Thymus (tissue), 11 donors: ENCODE results near the gene UGCG. TPM values are rescaled to one million over a fixed set of nuclear protein-coding genes. Genes with fewer than 3 reads are reported as not detected.

Experiments used
- DNase-seq, 9 donors: peaks; one replicate each; pipeline ENCODE4 v3.0.0-alpha.2; 2013; ENCODE audit warnings: low spot score in 9 of 9, low read depth in 6 of 9, missing footprints in 1 of 9
- H3K27ac ChIP-seq, 2 donors: one replicate each; pipeline ENCODE4 v1.5.1; 2013; ENCODE audit warnings: control low read depth in 1 of 2, low read depth in 1 of 2, low read length in 1 of 2, mild to moderate bottlenecking in 1 of 2, moderate library complexity in 1 of 2
- H3K27me3 ChIP-seq, 2 donors: one replicate each; pipeline ENCODE4 v1.5.1; 2013; ENCODE audit warnings: low read length in 1 of 2; ENCODE audit not compliant: control insufficient read depth in 2 of 2, insufficient read depth in 1 of 2
- H3K36me3 ChIP-seq, 2 donors: one replicate each; pipeline ENCODE4 v1.5.1; 2013; ENCODE audit warnings: low read length in 1 of 2, mild to moderate bottlenecking in 1 of 2, moderate library complexity in 1 of 2; ENCODE audit not compliant: control insufficient read depth in 2 of 2, insufficient read depth in 2 of 2
- H3K4me1 ChIP-seq, 2 donors: one replicate each; pipeline ENCODE4 v1.5.1; 2013; ENCODE audit warnings: low read length in 2 of 2; ENCODE audit not compliant: control insufficient read depth in 2 of 2, insufficient read depth in 2 of 2
- H3K4me3 ChIP-seq, 2 donors: one replicate each; pipeline ENCODE4 v1.5.1; 2013; ENCODE audit warnings: low read length in 2 of 2, control low read depth in 1 of 2, mild to moderate bottlenecking in 1 of 2
- H3K9me3 ChIP-seq, 2 donors: one replicate each; pipeline ENCODE4 v1.5.1; 2013; ENCODE audit warnings: low read length in 1 of 2, mild to moderate bottlenecking in 1 of 2; ENCODE audit not compliant: control insufficient read depth in 2 of 2, insufficient read depth in 1 of 2
- WGBS: extraction: QIAGEN DNeasy Blood & Tissue Kit; methylation state at CpG from one replicate; pipeline ENCODE4 v1.1.7; 2013; 5-methylcytosine and 5-hydroxymethylcytosine counted together
- polyA plus RNA-seq: library from polyadenylated mRNA; stranded (reverse); fragments of 200-250 nt; gene quantifications from one replicate; pipeline ENCODE4 v1.2.3, GENCODE V29; 2013
- total RNA-seq: library from RNA; stranded (reverse); fragments of 120-200 nt; gene quantifications from one replicate; pipeline ENCODE4 v1.2.4, GENCODE V29; 2013
- donor health status: healthy.

Gene UGCG
- total and polyA plus RNA-seq, 2 donors, result 32.9 to 37.1 TPM

DNA sequence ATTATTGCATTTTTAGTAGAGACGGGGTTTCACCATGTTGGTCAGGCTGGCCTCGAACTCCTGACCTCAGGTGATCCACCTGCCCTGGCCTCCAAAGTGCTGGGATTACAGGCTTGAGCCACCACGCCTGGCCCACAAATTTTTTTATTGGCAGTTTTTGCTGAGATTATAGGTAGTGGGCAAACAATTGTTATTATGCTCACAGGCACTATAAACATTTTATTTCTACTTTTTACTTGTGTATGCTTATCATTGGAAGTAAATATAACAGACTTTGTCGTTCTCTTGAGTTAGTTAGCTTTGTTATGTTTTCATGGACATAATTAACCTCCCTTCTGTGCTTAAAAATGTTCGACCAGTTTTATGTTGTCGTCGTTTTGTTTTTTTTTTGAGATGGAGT is 23.9 kb downstream of the UGCG start:
- Histone ChIP-seq H3K9me3 (no peaks in the 10 kb centered on the region), H3K27me3 (no peaks in the 10 kb centered on the region), H3K4me1 (peaks cover 2 to 5% of the 10 kb centered on the region in 2 donors), H3K27ac (no peak overlapping the region), H3K4me3 (no peak overlapping the region), H3K36me3 (peaks cover 3 to 9% of the 10 kb centered on the region in 2 donors)
- no peak for DNase-seq
- WGBS, result 96% methylated on average over 7 of the region's 7 CpGs

DNA sequence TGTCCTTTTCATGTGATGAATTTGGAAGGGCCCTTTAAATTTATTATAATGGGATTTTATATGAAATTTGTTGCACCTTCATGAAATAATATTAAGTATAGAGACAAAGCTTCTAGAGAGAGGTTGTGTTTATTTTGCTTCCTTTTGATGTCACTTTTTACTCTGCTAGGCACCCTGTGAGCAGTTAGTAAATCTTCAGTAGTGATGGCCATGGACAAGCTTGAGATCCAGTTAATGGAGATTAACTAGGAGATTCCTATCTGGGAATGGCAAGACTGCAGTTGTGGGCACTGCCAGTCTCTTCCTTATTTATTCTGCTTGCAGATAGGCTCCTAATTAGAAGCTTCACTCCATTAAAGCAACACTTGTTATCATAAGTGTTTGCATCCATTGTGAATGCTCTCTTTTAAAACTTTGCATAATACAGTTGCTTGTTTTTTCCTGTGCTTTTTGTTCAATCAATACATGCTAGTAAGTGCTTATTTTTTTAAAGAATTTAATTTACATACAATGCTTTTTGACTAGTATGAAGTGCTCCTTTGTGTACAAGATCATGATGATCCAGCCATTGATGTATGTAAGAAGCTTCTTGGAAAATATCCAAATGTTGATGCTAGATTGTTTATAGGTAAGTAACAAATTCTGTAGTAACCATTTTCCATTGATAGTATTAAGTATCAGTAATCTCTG is 25.9 kb downstream of the UGCG start:
- Histone ChIP-seq H3K4me3 (no peak overlapping the region), H3K4me1 (peaks cover 8 to 19% of the 10 kb centered on the region in 2 donors), H3K9me3 (no peaks in the 10 kb centered on the region), H3K27me3 (no peaks in the 10 kb centered on the region), H3K36me3 (peaks cover 3 to 9% of the 10 kb centered on the region in 2 donors), H3K27ac (peak overlapping the region in 1 of 2 donors; percentile 37)
- no peak for DNase-seq

GRCh38 chr9:111924281-111924680 is 27.7 kb downstream of the UGCG start:
- H3K27ac ChIP-seq, result no peak overlapping the region
- no peak for DNase-seq
- peaks cover 8 to 21% of the 10 kb centered on the region in 2 donors for H3K4me1 ChIP-seq
- no peak overlapping the region for H3K4me3 ChIP-seq
- H3K36me3 ChIP-seq, result peaks cover 3% of the 10 kb centered on the region in 2 donors
- no peaks in the 10 kb centered on the region for H3K9me3 ChIP-seq
- H3K27me3 ChIP-seq, result no peaks in the 10 kb centered on the region

DNA sequence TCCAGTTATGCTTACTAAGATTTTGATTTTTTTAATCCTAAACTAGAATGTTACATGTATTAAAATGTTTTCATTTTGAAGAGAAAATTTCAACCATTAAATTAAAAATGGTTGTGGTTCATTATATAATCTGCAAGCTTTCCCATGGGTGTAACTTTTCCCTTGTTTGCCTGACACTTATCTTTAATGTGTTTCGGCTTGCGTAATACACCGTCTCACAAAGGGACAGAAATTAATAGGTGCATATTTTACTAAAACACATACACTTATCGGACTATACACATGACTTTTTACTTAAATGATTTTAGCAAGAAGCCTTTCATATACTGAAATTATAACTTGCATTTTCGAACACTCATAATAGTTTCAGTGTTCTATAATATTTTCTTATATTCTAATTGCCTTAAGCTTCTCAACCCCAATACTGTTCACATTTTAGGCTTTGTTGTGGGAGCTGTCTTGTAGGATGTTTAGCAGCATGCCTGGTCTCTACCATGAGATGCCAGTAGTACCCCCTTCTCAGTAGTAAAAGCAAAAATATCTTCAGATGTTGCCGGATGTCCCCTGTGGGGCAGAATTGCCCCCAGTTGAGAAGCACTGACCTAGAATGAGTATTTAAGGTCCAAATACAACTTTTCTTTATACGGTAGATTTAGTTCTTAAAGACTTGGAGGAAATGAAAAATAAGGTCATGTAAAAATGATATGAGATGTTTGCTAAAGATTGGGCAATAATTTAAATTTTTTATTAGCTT is 28.6 kb downstream of the UGCG start:
- Histone ChIP-seq H3K27ac (peak overlapping the region; percentile 5 to 64), H3K36me3 (peaks cover 6 to 7% of the 10 kb centered on the region in 2 donors), H3K9me3 (no peaks in the 10 kb centered on the region), H3K4me1 (peaks cover 8 to 21% of the 10 kb centered on the region in 2 donors), H3K4me3 (no peak overlapping the region), H3K27me3 (no peaks in the 10 kb centered on the region)
- 98% methylated on average over 7 of the region's 7 CpGs for WGBS
- no peak for DNase-seq

DNA sequence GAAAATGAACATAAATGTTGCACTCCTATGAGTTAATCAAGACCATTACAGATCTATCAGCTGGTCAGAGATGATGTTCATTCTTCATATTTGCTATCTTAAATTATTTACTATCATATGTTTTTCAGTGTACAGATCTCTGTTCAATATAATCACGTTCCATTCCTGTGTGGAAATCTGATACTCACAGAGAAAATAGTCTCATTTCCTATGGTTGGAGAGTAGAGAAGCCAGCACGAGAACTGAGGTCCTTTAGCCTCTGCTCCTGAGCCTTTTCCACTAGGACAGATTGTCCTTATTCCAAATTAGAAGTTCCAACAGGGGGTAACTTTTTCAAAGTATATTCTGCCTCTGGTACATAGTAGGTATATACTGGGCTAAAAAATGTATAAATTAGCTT is 29.2 kb downstream of the UGCG start:
- peaks cover 8 to 21% of the 10 kb centered on the region in 2 donors for H3K4me1 ChIP-seq

DNA sequence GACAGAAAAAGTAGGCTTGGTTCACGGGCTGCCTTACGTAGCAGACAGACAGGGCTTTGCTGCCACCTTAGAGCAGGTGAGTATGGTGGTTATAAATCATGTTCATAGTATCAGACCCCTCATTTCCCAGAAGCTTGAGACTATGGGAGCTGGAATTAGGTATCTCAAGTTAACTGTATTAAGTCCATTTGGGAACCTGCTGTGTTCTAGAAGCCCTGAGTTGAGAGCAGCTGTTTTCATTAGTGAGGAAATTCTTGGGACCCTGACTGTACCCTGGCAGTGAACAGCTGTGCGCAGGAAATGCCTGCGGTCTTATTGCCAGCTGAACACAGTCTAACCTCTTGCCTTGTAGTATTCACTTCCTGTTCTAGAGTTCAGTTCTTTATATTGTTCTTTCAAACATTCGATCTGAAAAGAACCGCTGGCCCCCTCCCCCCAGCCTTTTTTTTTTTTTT is 29.8 kb downstream of the UGCG start:
- no peaks in the 10 kb centered on the region for H3K9me3 ChIP-seq
- H3K36me3 ChIP-seq, result peaks cover 7 to 9% of the 10 kb centered on the region in 2 donors
- H3K4me3 ChIP-seq, result peak overlapping the region in 1 of 2 donors; percentile 22
- 17% methylated on average over 6 of the region's 6 CpGs for WGBS
- no peaks in the 10 kb centered on the region for H3K27me3 ChIP-seq
- peaks cover 8 to 21% of the 10 kb centered on the region in 2 donors for H3K4me1 ChIP-seq
- peak overlapping the region; percentile 86 to 88 for H3K27ac ChIP-seq
- peak; percentile 73 to 95 (median 86) for DNase-seq

More for the DNA sequence above, 29.2 kb downstream of the UGCG start:
- H3K27ac ChIP-seq, result peak overlapping the region; percentile 87 to 88
- 91% methylated on average over 2 of the region's 2 CpGs for WGBS
- H3K36me3 ChIP-seq, result peaks cover 7 to 9% of the 10 kb centered on the region in 2 donors
- no peak overlapping the region for H3K4me3 ChIP-seq
- no peaks in the 10 kb centered on the region for H3K9me3 ChIP-seq
- no peaks in the 10 kb centered on the region for H3K27me3 ChIP-seq
- DNase-seq, result no peak

DNA sequence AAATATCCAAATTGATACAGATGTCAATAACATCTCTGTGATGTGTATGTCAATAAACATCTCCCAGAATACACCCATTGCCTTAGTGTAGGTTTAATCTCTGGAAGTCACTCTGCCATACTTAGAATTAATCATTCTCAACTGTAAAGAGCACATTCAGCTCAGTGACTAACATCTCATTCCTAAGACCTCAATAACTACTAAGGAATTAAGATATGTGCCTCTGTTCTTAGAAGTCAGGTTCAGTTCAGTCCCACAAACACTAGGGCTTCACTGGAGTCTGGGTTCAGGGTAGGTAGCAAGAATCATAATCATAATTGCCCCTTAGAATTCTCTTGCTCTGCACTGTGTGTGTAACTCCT is 31.7 kb downstream of the UGCG start:
- no peaks in the 10 kb centered on the region for H3K9me3 ChIP-seq
- DNase-seq, result no peak
- peaks cover 14 to 15% of the 10 kb centered on the region in 2 donors for H3K36me3 ChIP-seq
- H3K27me3 ChIP-seq, result no peaks in the 10 kb centered on the region
- no peak overlapping the region for H3K27ac ChIP-seq
- H3K4me1 ChIP-seq, result peaks cover 8 to 21% of the 10 kb centered on the region in 2 donors
- no peak overlapping the region for H3K4me3 ChIP-seq

DNA sequence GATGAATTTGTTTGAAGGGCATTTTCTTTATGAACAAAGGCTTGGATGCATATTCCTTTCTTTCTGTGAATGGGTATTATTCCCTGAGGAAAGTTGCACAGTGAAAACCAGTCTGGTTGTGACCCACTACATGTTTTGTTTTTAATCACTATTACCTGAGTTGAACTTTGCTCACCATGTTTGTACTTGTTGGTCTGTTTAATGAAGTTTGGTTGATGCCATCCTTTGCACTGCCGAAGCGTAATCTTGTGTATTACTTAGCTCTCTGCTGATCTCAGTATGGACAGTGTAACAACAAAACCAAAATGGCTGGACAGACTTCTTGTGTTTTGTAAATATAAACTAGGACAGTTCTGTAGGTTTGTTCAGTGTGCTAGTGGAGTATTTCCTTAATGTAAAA is 38.1 kb downstream of the UGCG start:
- no peak for DNase-seq
- Histone ChIP-seq H3K4me1 (peaks cover 5 to 6% of the 10 kb centered on the region in 2 donors), H3K27ac (no peak overlapping the region), H3K27me3 (no peaks in the 10 kb centered on the region), H3K9me3 (no peaks in the 10 kb centered on the region), H3K36me3 (peaks cover 10 to 20% of the 10 kb centered on the region in 2 donors), H3K4me3 (no peak overlapping the region)
- WGBS, result 100% methylated on average over 2 of the region's 2 CpGs

- 98% methylated on average over 2 of the region's 2 CpGs for WGBS
- H3K27ac ChIP-seq, result no peak overlapping the region
- DNase-seq, result no peak
These were observed 39.8 kb downstream of the UGCG start for GRCh38 chr9:111936391-111936790.

More at GRCh38 chr9:111936391-111936790, 39.8 kb downstream of the UGCG start:
- no peaks in the 10 kb centered on the region for H3K27me3 ChIP-seq
- H3K9me3 ChIP-seq, result no peaks in the 10 kb centered on the region
- H3K36me3 ChIP-seq, result peaks cover 6 to 20% of the 10 kb centered on the region in 2 donors
- H3K4me3 ChIP-seq, result no peak overlapping the region
- H3K4me1 ChIP-seq, result peaks cover 5 to 6% of the 10 kb centered on the region in 2 donors
